ENCODE measurements around the gene GLB1L3.

GLB1L3 gene, protein sequence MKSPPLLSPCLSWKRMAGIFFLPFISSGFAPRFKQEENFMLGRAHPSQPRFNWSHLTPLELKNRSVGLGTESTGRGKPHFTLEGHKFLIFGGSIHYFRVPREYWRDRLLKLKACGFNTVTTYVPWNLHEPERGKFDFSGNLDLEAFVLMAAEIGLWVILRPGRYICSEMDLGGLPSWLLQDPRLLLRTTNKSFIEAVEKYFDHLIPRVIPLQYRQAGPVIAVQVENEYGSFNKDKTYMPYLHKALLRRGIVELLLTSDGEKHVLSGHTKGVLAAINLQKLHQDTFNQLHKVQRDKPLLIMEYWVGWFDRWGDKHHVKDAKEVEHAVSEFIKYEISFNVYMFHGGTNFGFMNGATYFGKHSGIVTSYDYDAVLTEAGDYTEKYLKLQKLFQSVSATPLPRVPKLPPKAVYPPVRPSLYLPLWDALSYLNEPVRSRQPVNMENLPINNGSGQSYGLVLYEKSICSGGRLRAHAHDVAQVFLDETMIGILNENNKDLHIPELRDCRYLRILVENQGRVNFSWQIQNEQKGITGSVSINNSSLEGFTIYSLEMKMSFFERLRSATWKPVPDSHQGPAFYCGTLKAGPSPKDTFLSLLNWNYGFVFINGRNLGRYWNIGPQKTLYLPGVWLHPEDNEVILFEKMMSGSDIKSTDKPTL

DNA sequence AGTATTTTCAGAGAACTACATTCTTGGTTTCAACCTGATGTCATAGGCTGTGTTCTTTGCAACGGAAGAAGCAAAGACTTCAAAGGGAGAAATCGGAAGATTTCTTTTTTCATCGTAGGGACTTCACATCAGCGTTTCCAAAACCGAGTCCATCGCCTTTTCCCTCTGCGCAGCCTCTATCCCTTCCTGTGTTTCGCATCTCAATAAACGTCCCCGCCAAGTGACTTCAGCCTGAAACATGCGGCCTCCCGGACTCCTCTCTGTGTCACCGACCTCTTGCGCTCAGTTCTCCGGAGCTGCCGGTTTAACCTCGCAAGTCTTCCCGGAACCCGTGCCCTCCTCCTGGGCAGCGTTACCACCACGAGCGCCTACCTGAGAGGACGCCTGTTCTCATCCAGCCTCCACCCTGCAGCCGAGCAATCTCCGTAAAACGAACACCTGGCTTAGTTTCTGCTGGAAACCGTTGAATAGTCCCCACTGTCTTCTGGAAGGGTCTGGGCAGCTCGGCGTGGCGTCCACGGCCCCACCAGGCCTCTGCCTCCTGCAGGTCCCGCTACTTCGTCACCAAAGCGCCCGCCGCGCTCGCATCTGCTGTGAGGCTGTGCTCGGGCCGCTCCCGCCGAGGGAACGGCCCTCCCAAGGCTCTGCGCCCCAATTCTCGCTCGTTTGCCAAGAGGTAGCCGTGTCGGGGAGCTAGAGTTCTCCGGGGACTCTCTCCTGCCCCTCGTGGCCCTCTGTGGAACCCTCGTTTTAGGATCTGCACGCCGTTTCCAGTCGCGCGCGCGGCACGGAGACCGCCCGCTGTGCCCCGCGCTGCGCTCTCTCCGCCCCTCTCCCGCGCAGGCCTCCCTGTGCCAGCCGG, at the start of gene GLB1L3:
Gene GLB1L3 (plus strand): TSS at position 846 of the 862 bp plus-strand sequence. CDS start 362 bp downstream, outside the sequence.
- DNase-seq (ENCODE audit: low spot score): peak; percentile 50

DNA sequence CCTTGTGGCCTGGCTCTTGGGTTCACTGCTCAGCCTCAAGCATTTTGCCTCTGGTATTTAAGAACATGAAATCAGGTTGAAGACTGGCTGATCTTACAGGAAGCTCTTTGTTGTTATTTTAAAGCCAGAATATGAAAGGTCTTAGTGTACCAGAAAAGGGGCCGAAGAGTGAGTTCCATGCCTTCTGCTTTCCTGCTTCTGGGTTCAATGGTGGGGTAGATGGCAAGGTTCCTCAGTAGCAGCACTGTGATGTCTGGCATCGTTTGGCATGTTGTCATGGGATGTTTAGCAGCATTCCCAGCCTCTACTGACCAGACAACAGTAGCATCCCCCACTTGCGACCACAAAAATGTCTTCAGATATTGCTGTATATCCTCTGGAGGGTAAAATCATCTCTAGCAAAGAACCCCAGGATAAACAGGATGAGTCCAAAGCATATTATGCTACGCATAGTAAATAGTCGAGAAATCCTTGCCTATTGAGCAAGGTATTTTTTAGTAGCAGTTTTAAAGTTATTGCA, 49.3 kb upstream of the GLB1L3 start:
- no peak for DNase-seq (ENCODE audit: low spot score)

DNA sequence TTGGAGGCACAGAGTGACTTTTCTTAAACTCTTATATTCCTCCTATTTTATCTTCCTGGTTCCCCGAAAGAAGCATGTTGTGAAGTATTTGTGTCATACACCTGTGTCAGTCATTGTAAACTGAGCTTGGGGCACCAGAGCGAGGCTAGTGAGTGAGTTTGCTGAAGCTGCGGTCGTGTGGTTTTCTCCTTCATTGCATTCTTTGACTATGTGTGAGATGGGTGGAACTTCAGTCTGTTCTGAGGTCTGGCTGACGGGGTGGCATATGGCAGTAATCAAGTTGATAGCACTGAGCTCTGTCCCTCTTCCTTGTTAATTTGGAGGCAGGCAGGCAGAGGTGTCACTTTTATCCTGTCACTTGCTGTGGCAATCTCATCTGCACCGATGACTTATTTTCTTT, 47.6 kb upstream of the GLB1L3 start:
- DNase-seq (ENCODE audit: low spot score): peak; percentile 74

- DNase-seq (ENCODE audit: low spot score): peak; percentile 20
Observed at GRCh38 chr11:134229126-134229790, 46.9 kb upstream of the GLB1L3 start.

GRCh38 chr11:134230339-134230738, 45.8 kb upstream of the GLB1L3 start:
- no peak for DNase-seq (ENCODE audit: low spot score)

GRCh38 chr11:134231958-134232659, 44.1 kb upstream of the GLB1L3 start:
- no peak for DNase-seq (ENCODE audit: low spot score)

- no peak for DNase-seq (ENCODE audit: low spot score)
Observed at GRCh38 chr11:134233729-134234179, 42.4 kb upstream of the GLB1L3 start.

DNA sequence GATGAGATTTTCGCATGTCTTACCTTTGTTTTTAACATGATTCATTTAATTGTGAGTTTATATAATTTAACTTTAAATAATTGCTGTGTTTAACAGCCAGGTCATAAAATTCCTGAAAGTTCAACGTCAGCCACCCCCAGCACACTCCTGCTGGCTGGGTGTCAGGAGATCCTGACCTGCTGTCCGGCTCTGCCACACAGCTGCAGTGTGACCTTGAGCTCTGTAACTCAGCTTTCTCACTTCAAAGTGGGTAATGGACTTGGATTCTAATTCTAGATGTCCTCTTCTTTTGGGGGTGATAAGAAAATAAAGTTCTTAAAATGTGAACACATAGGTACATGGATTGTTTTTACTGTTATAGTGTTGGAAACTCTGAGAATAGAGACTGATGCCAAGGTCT, 40.8 kb upstream of the GLB1L3 start:
- no peak for DNase-seq (ENCODE audit: low spot score)

DNA sequence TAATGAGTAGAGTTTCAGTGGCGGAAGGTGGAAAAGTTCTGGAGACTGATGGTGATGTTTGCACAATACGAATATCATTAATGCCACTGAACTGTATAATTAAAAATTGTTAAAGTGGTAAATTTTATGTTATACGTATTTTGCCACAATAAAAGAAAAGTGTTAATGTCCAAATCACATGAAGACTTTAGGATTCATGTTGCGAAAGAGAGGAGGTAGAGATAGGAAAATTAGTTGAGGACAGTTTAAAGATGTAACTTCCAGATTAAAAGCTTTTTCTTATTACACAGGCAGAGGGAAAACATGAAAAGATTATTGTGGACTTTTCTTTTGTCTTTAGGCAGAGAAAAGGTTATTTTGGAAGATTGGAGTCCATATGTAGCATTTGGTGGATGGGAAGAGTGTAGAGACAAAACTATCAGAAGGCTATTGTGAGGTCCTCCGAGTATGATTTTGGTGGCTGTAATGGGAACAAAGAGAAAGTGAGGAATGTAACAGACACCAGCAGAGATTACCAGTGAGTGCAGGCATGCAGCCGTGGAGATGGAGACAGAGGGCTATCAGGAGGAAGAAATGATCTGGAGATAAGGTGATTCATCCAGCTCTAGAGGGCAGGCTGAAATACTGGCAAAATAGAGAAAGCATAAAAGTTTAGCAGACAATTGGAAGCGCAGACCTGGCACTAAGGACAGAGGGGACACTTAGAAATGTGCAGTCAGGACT, 39.2 kb upstream of the GLB1L3 start:
- DNase-seq (ENCODE audit: low spot score): no peak

DNA sequence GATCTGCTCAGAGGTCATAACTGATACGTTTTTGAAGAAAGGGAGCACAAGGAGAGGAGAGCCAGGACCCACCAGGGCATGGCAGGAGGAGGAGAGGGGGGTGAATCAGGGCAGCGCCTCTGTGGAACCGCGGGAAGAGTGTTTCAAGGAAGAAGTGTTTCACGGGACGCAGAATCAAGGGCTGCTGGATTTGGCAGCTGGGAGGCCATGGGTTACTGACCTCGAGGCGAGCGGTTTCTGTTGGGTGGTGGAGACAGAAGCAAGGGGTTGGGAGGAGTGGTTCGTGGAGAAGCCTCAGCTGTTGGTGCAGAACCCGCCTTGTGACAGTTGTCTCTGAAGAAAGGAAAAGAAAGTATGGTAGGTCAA, 38.6 kb upstream of the GLB1L3 start:
- DNase-seq (ENCODE audit: low spot score): no peak

GRCh38 chr11:134238956-134239355, 37.2 kb upstream of the GLB1L3 start:
- DNase-seq (ENCODE audit: low spot score): no peak

- no peak for DNase-seq (ENCODE audit: low spot score)
Observed at GRCh38 chr11:134240592-134240991, 35.6 kb upstream of the GLB1L3 start.

DNA sequence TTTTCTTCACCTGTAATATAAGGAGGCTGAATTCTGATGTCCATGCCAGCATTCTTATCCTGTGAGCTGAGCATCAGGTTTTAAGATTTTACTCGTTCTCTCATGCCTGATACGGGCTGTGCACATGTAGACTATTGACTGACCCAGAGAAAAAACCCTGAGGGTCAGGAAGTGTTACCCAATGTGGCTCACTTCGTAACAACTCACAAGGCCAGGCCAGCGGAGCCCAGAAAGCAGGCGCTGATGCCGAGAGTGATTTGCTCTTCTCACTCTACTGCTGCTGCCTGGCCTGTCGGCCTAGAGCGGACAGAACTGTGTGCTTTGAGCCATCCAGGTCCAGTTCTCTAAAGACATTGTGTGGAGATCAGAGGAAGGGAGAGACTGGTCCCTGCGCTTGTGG, 33.8 kb upstream of the GLB1L3 start:
- DNase-seq (ENCODE audit: low spot score): no peak

GRCh38 chr11:134243913-134244312, 32.3 kb upstream of the GLB1L3 start:
- DNase-seq (ENCODE audit: low spot score): no peak

DNA sequence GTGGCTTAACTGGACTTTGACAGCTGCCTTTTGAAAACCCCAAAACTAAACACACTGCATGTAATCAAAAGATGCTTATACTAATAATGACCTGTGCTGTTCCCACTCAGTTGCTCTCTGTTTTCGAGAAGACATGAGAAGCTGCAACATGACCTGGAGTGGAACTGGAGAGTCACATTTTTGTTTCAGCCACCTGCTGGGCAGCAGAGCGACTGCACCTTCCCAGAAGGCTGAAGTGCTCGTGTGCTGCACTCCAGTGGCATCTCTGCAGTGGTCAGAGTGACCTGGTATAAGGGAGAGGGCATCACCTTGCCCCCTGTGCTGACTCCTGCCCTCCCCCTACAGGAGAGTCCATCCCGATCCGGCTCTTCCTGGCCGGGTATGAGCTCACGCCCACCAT, 31.6 kb upstream of the GLB1L3 start:
- peak; percentile 50 for DNase-seq (ENCODE audit: low spot score)

DNA sequence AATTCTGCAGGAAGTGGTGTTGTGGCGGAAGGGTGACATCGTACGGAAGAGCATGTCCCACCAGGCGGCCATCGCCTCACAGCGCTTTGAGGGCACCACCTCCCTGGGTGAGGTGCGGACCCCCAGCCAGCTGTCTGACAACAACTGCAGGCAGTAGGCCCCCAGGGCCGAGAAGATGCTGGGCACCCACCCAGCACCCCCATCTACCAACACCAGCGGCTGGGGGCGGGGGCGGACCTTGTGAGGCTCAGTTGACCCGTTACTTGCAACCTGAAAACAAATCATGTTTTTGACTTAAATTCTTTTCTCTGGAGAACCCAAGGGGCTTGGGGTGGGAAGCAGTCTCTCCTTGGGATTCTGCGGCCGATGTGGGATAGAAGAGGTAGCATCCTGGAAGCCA, 30.7 kb upstream of the GLB1L3 start:
- DNase-seq (ENCODE audit: low spot score): no peak

GRCh38 chr11:134246100-134246499, 30.1 kb upstream of the GLB1L3 start:
- DNase-seq (ENCODE audit: low spot score): no peak

GRCh38 chr11:134246678-134247077, 29.5 kb upstream of the GLB1L3 start:
- DNase-seq (ENCODE audit: low spot score): no peak

- no peak for DNase-seq (ENCODE audit: low spot score)
Observed at GRCh38 chr11:134248910-134249480, 27.2 kb upstream of the GLB1L3 start.

DNA sequence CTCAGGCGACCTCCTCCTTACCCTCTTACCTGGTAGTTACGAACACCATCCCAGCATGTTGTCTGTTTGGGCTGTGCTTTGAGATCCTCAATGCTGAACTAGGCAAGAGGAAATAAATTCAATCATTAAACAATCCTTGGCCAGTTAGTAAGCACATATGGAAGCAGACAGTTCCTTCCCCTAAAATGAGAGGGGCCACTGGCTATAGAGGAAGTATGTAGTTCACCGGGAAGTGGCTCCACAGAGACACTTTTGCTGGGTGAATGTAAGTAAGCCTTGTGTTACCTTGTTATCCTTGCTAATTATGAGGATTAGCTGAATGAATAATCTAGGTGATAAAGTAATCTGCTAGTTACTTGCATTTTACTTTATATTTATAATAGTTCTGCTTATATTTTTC, 25.9 kb upstream of the GLB1L3 start:
- no peak for DNase-seq (ENCODE audit: low spot score)
